KMS-11 (cell line): ENCODE data around the gene MAP4.

Experiments
- H2AFZ ChIP-seq: fragments of 200-600 bp; sonication (generic); 2 replicates; pipeline ENCODE4 v1.6.1; 2016; ENCODE audit warnings: antibody characterized with exemption, mixed run types, low read depth
- H3K27ac ChIP-seq: fragments of 200-600 bp; sonication (generic); 2 replicates; pipeline ENCODE4 v1.6.1; 2016; ENCODE audit warnings: mild to moderate bottlenecking, mixed run types
- H3K27me3 ChIP-seq: fragments of 200-600 bp; sonication (generic); 2 replicates; pipeline ENCODE4 v1.6.1; 2017; ENCODE audit warnings: mild to moderate bottlenecking, low read depth, mixed run types, moderate library complexity; ENCODE audit not compliant: insufficient read depth
- H3K36me3 ChIP-seq: fragments of 200-600 bp; sonication (generic); 2 replicates; pipeline ENCODE4 v1.6.1; 2017; ENCODE audit warnings: mild to moderate bottlenecking, mixed run types; ENCODE audit not compliant: insufficient read depth
- H3K4me1 ChIP-seq: fragments of 200-600 bp; sonication (generic); 2 replicates; pipeline ENCODE4 v1.6.1; 2016; ENCODE audit warnings: mild to moderate bottlenecking, low read depth, mixed run types; ENCODE audit not compliant: poor library complexity, severe bottlenecking
- H3K4me2 ChIP-seq: fragments of 200-600 bp; sonication (generic); 2 replicates; pipeline ENCODE4 v1.7.0; 2016; ENCODE audit warnings: mild to moderate bottlenecking, mixed run types
- H3K4me3 ChIP-seq: fragments of 200-600 bp; sonication (generic); IDR thresholded peaks from 2 replicates; pipeline ENCODE4 v1.6.1; 2017; ENCODE audit warnings: low read depth, low read length, mixed read lengths; ENCODE audit not compliant: insufficient read depth
- H3K79me2 ChIP-seq: fragments of 200-600 bp; sonication (generic); 2 replicates; pipeline ENCODE4 v1.6.1; 2016; ENCODE audit warnings: low read depth, mixed run types; ENCODE audit not compliant: insufficient read depth
- H3K9ac ChIP-seq: fragments of 200-600 bp; sonication (generic); 2 replicates; pipeline ENCODE4 v1.6.1; 2016; ENCODE audit warnings: mild to moderate bottlenecking, mixed run types
- H4K20me1 ChIP-seq: fragments of 200-600 bp; sonication (generic); 2 replicates; pipeline ENCODE4 v1.6.1; 2016; ENCODE audit warnings: mild to moderate bottlenecking, mixed run types; ENCODE audit not compliant: insufficient read depth
- TF ChIP-seq, protein P1 (sequence below): fragments of 200-600 bp; sonication (generic); conservative IDR thresholded peaks from 2 replicates; pipeline ENCODE4 v1.6.1; 2017; ENCODE audit warnings: low read depth, mild to moderate bottlenecking, antibody characterized with exemption, low read length, moderate library complexity, mixed read lengths

MAP4 gene

DNA sequence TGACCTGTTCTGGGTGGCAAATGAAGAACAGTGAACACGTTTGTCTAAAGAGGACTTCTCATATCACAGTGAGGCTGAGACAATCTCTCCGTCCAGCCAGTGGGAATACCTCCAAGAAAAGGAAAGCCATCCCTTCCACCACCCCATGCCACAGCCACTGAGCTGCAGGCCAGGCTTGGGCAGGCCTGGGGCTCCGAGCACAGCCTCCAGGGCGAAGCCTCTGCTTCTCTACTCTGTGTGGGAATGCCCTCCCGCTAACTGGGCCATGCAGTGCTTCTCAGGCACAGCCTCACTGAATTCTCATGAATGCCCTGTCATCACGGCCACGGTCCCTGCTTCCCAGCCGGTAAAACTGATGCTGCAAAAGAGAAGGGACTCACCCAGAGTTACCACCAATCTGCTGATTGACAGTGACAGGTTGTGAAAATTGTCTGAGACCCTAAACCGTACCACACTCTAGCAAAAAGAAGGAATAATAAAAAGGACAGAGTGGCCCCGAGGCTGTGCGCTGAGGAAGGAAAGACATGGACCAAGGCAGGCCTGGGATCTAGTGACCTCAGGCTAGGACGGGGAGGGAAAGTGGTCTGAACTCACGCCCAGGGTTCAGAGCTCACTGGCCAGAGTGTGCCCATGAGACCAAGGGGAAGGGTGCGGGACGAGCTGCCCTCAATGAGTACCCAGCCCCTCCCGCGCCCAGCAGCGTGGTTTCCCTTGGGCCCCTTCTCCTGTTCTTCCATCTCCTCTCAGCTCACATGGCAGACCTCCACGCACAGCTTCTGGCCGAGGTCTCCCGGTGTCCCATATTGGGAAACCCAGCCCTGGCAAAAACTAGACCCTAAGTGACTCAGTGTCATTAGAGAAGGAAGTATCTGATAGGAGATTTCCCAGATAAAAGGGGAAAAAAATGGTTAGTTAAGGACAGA, 160.5 kb downstream of the MAP4 start:
- H3K4me1 ChIP-seq: no peaks in the 10 kb centered on the region
- H3K4me3 ChIP-seq: no peak overlapping the region
- H3K27ac ChIP-seq: no peak overlapping the region
- TF ChIP-seq, protein P1, sequence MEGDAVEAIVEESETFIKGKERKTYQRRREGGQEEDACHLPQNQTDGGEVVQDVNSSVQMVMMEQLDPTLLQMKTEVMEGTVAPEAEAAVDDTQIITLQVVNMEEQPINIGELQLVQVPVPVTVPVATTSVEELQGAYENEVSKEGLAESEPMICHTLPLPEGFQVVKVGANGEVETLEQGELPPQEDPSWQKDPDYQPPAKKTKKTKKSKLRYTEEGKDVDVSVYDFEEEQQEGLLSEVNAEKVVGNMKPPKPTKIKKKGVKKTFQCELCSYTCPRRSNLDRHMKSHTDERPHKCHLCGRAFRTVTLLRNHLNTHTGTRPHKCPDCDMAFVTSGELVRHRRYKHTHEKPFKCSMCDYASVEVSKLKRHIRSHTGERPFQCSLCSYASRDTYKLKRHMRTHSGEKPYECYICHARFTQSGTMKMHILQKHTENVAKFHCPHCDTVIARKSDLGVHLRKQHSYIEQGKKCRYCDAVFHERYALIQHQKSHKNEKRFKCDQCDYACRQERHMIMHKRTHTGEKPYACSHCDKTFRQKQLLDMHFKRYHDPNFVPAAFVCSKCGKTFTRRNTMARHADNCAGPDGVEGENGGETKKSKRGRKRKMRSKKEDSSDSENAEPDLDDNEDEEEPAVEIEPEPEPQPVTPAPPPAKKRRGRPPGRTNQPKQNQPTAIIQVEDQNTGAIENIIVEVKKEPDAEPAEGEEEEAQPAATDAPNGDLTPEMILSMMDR: no peak
- H3K79me2 ChIP-seq: no peaks in the 10 kb centered on the region
- no peaks in the 10 kb centered on the region for H3K36me3 ChIP-seq
- no peaks in the 10 kb centered on the region for H4K20me1 ChIP-seq
- no peak overlapping the region for H2AFZ ChIP-seq
- no peak overlapping the region for H3K4me2 ChIP-seq
- no peaks in the 10 kb centered on the region for H3K27me3 ChIP-seq
- H3K9ac ChIP-seq: no peak overlapping the region

DNA sequence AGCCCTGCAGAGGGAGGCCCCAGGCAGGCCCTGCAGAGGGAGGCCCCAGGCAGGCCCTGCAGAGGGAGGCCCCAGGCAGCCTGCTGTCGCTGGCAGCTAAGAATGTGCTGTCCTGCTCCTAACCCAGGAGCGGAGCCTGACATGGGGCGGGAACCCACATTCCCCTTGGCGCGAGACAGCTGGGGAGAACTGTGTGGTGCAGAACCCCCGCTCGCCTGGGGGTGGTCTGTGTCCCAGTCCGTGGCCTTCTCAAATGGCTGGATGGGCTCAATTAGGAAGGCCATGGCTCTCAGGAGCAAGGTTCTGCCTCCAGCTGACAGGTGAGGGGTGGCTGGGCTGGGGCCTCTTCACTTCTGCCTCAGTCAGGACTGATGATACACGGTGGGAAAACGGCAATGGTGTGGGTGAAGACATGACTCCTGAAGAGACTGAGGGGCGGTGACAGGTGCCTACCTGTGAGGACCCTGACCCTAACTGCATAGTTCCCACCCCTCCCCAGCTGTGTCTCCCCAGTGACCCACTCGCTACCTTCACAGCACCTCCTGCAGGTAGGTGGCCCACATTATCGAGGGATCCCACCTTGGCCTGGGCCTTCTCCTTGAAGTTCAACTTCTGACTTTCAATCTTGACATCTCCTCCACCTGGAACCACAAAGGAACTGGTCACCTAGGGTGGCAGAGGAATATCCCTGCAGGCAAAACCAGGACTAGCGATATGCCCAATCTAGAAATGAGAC, 161.3 kb downstream of the MAP4 start:
- no peak overlapping the region for H3K27ac ChIP-seq
- H3K9ac ChIP-seq: no peak overlapping the region
- no peaks in the 10 kb centered on the region for H3K79me2 ChIP-seq
- TF ChIP-seq, protein P1: no peak
- H3K27me3 ChIP-seq: no peaks in the 10 kb centered on the region
- no peaks in the 10 kb centered on the region for H3K4me1 ChIP-seq
- no peak overlapping the region for H2AFZ ChIP-seq
- H3K4me2 ChIP-seq: no peak overlapping the region
- H4K20me1 ChIP-seq: no peaks in the 10 kb centered on the region
- no peaks in the 10 kb centered on the region for H3K36me3 ChIP-seq
- H3K4me3 ChIP-seq: no peak overlapping the region

DNA sequence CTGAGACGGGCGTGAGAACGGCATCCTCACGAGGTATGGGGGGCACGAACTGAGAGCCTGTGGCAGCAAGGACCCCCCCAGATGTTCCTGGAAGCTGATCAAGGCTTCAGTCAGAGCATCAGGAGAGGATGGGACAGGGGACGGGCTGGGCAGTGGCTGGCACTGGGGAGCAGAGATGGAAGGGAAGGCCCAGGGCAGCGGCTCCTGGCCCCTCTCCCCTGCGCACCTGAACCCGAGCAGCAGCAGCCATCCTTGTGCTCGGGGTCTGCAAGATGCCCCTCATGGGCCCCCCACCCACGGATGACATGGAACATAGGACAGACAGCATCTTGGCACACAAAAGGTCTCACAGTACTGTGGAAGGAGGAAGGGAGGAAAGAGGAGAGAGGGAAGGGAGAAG, 161.9 kb downstream of the MAP4 start:
- Histone ChIP-seq H3K27me3 (no peaks in the 10 kb centered on the region), H3K27ac (no peak overlapping the region), H3K4me2 (no peak overlapping the region), H2AFZ (no peak overlapping the region), H3K36me3 (no peaks in the 10 kb centered on the region), H3K79me2 (no peaks in the 10 kb centered on the region), H3K4me1 (no peaks in the 10 kb centered on the region), H4K20me1 (no peaks in the 10 kb centered on the region), H3K9ac (no peak overlapping the region), H3K4me3 (no peak overlapping the region)
- TF ChIP-seq, protein P1: no peak

DNA sequence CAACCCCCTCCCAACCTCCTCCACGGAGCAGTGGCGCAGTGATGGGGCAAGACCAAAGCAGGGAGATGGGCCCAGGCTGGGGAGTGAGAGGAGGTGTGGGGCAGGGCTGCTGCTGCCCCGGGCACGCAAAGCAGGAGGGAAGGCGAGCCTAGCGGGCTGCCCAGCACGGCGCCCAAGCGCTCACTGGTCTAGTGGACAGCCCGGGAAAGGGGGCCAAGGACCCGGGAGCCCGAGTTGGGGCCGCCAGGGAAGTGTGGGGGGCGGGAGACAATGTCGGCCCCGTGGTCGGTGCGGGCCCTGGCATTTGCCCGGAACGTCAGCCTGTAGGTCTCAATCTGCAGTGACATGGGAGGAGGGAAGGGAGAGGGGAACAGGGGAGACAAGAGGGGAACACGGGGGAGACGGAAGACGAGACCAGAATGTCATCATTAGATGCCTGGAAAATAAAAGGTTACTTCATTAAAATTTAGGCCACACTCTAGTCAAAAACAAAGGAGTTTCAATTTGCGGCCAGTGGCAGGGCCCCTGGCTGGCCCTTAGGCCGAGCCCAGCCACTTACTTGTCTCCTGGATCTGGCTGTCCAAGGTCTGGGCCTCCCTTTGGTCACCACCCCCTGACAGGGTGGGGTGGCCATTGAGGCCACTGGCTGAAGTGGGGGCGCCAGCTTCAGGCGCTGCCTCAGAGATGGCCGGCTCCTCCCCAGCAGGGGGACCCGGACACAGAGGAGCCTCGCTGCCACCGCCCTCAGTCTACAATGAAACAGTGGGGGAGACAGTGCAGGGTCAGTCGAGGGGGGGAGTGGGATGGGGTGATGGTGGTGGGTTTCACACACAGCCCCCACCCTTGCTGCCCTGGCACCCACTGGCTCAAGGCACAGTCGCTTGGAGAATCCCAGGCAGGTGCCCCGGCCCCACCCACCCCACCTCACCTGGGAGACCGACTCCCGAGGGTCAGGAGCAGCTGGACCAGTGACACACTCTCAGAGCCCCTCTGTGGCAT, 163.3 kb downstream of the MAP4 start:
- Histone ChIP-seq H3K4me2 (no peak overlapping the region), H3K9ac (no peak overlapping the region), H3K36me3 (no peaks in the 10 kb centered on the region), H3K4me1 (no peaks in the 10 kb centered on the region), H3K27me3 (no peaks in the 10 kb centered on the region), H3K4me3 (no peak overlapping the region), H3K79me2 (no peaks in the 10 kb centered on the region), H3K27ac (no peak overlapping the region), H4K20me1 (no peaks in the 10 kb centered on the region), H2AFZ (no peak overlapping the region)
- TF ChIP-seq, protein P1: no peak
